H9 (cell line): ENCODE data around the gene GNPAT. TPM values are rescaled to one million over a fixed set of nuclear protein-coding genes. Genes with fewer than 3 reads are reported as not detected.

ENCODE experiments used
- DNase-seq: peaks from one replicate; pipeline ENCODE4 v3.0.0-alpha.2; 2017
- H2AFZ ChIP-seq: one replicate; pipeline ENCODE4 v1.6.1; 2013; ENCODE audit warnings: mild to moderate bottlenecking, low read length, control low read depth, moderate library complexity
- H2AK5ac ChIP-seq: 2 replicates; pipeline ENCODE4 v1.6.1; 2013; ENCODE audit warnings: low read length, control low read depth, mixed read lengths; ENCODE audit not compliant: insufficient read length
- H2BK120ac ChIP-seq: one replicate; pipeline ENCODE4 v1.6.1; 2013; ENCODE audit warnings: low read depth, mild to moderate bottlenecking, low read length, control low read depth, inconsistent platforms; ENCODE audit not compliant: poor library complexity, severe bottlenecking
- H2BK12ac ChIP-seq: 2 replicates; pipeline ENCODE4 v1.6.1; 2013; ENCODE audit warnings: low read length, control low read depth, mixed read lengths, low read depth; ENCODE audit not compliant: insufficient read length
- H2BK15ac ChIP-seq: 2 replicates; pipeline ENCODE4 v1.6.1; 2013; ENCODE audit warnings: low read depth, low read length, control low read depth
- H2BK20ac ChIP-seq: one replicate; pipeline ENCODE4 v1.6.1; 2013; ENCODE audit warnings: low read depth, mild to moderate bottlenecking, low read length, control low read depth, inconsistent platforms; ENCODE audit not compliant: poor library complexity, severe bottlenecking
- H2BK5ac ChIP-seq: 2 replicates; pipeline ENCODE4 v1.6.1; 2013; ENCODE audit warnings: low read length, control low read depth, mixed read lengths; ENCODE audit not compliant: insufficient read length
- H3K14ac ChIP-seq: 2 replicates; pipeline ENCODE4 v1.6.1; 2013; ENCODE audit warnings: low read length, control low read depth; ENCODE audit not compliant: insufficient read depth
- H3K18ac ChIP-seq: 2 replicates; pipeline ENCODE4 v1.6.1; 2013; ENCODE audit warnings: low read depth, mild to moderate bottlenecking, mixed read lengths, low read length, control low read depth; ENCODE audit not compliant: insufficient read length
- H3K23ac ChIP-seq: 2 replicates; pipeline ENCODE4 v1.6.1; 2013; ENCODE audit warnings: low read length, control low read depth, mixed read lengths, low read depth; ENCODE audit not compliant: insufficient read length
- H3K23me2 ChIP-seq: 2 replicates; pipeline ENCODE4 v1.6.1; 2013; ENCODE audit warnings: low read depth, mild to moderate bottlenecking, mixed read lengths, low read length, control low read depth; ENCODE audit not compliant: insufficient read length, poor library complexity, severe bottlenecking
- H3K27ac ChIP-seq: 2 replicates; pipeline ENCODE4 v1.5.1; 2013; ENCODE audit warnings: low read length, control low read depth, mixed read lengths, low read depth; ENCODE audit not compliant: insufficient read length
- H3K27me3 ChIP-seq: 2 replicates; pipeline ENCODE4 v1.6.1; 2013; ENCODE audit warnings: low read length, control low read depth, inconsistent platforms; ENCODE audit not compliant: insufficient read depth
- H3K4ac ChIP-seq: 2 replicates; pipeline ENCODE4 v1.6.1; 2013; ENCODE audit warnings: low read depth, mild to moderate bottlenecking, control low read depth, inconsistent platforms, low read length, moderate library complexity
- H3K4me1 ChIP-seq: 2 replicates; pipeline ENCODE4 v1.6.1; 2013; ENCODE audit warnings: low read length, control low read depth, inconsistent platforms; ENCODE audit not compliant: insufficient read depth
- H3K4me2 ChIP-seq: 2 replicates; pipeline ENCODE4 v1.6.1; 2013; ENCODE audit warnings: low read length, control low read depth, mixed read lengths; ENCODE audit not compliant: insufficient read length, insufficient read depth
- H3K56ac ChIP-seq: 2 replicates; pipeline ENCODE4 v1.6.1; 2013; ENCODE audit warnings: low read depth, mild to moderate bottlenecking, mixed read lengths, low read length, control low read depth; ENCODE audit not compliant: insufficient read length
- H3K79me1 ChIP-seq: 2 replicates; pipeline ENCODE4 v1.6.1; 2013; ENCODE audit warnings: low read depth, mild to moderate bottlenecking, moderate library complexity, low read length, control low read depth, inconsistent platforms; ENCODE audit not compliant: insufficient read depth, poor library complexity, severe bottlenecking
- H3K79me2 ChIP-seq: 2 replicates; pipeline ENCODE4 v1.6.1; 2013; ENCODE audit warnings: low read length, control low read depth, inconsistent platforms; ENCODE audit not compliant: insufficient read depth
- H3K9ac ChIP-seq: 2 replicates; pipeline ENCODE4 v1.6.1; 2013; ENCODE audit warnings: low read length, control low read depth, mixed read lengths; ENCODE audit not compliant: insufficient read length; ENCODE audit errors: extremely low read depth
- H3K9me3 ChIP-seq: one replicate; pipeline ENCODE4 v1.6.1; 2013; ENCODE audit warnings: low read depth, low read length, inconsistent platforms; ENCODE audit not compliant: control insufficient read depth
- H3T11ph ChIP-seq: one replicate; pipeline ENCODE4 v1.6.1; 2013; ENCODE audit warnings: mild to moderate bottlenecking, low read length, control low read depth, inconsistent platforms
- H4K20me1 ChIP-seq: one replicate; pipeline ENCODE4 v1.6.1; 2013; ENCODE audit not compliant: control insufficient read depth, insufficient read length, insufficient read depth
- H4K5ac ChIP-seq: 2 replicates; pipeline ENCODE4 v1.6.1; 2013; ENCODE audit warnings: low read depth, mild to moderate bottlenecking, mixed read lengths, low read length, control low read depth; ENCODE audit not compliant: insufficient read length
- H4K8ac ChIP-seq: replicated peaks from 2 replicates; pipeline ENCODE4 v1.6.1; 2013; ENCODE audit warnings: low read length, control low read depth, mixed read lengths, low read depth; ENCODE audit not compliant: insufficient read length
- H4K91ac ChIP-seq: 2 replicates; pipeline ENCODE4 v1.6.1; 2013; ENCODE audit warnings: low read depth, mild to moderate bottlenecking, moderate library complexity, mixed read lengths, low read length, control low read depth; ENCODE audit not compliant: insufficient read length
- H3K27ac Mint-ChIP-seq, 3 experiments: 2 replicates in 2 of 3; 3 replicates in 1 of 3; pipeline ENCODE4 v1.8.0; 2020 to 2021; ENCODE audit warnings: mixed read lengths in 3 of 3, mild to moderate bottlenecking in 1 of 3, moderate library complexity in 1 of 3
- H3K27me3 Mint-ChIP-seq: 2 replicates; pipeline ENCODE4 v1.8.0; 2021; ENCODE audit warnings: low read depth, mild to moderate bottlenecking, moderate library complexity, mixed read lengths
- H3K36me3 Mint-ChIP-seq, 3 experiments: 2 replicates in 2 of 3; 3 replicates in 1 of 3; pipeline ENCODE4 v1.8.0; 2020 to 2021; ENCODE audit warnings: low read depth in 3 of 3, mixed read lengths in 3 of 3; ENCODE audit not compliant: insufficient read depth in 1 of 3
- H3K4me1 Mint-ChIP-seq, 2 experiments: 2 replicates each; pipeline ENCODE4 v1.8.0; 2020; ENCODE audit warnings: mixed read lengths in 2 of 2
- H3K4me3 Mint-ChIP-seq, 2 experiments: 2 replicates in 1 of 2; 3 replicates in 1 of 2; pipeline ENCODE4 v1.8.0; 2020 to 2021; ENCODE audit warnings: mild to moderate bottlenecking in 2 of 2, mixed read lengths in 2 of 2, moderate library complexity in 1 of 2
- H3K9me3 Mint-ChIP-seq, 2 experiments: 2 replicates in 1 of 2; 3 replicates in 1 of 2; pipeline ENCODE4 v1.8.0; 2020; ENCODE audit warnings: mild to moderate bottlenecking in 2 of 2, mixed read lengths in 2 of 2, moderate library complexity in 1 of 2
- CTCF ChIP-seq: fragments of 200-600 bp; sonication (generic); conservative IDR thresholded peaks from 3 replicates; pipeline ENCODE4 v1.8.0; 2021; ENCODE audit warnings: antibody characterized with exemption, mild to moderate bottlenecking
- WGBS: extraction: QIAGEN DNeasy Blood & Tissue Kit; methylation state at CpG from one replicate; pipeline ENCODE4 v1.1.7; 2013; ENCODE audit warnings: missing lambda C conversion rate, low lambda C conversion rate, mixed read lengths; ENCODE audit not compliant: insufficient read length; ENCODE audit errors: extremely low coverage; 5-methylcytosine and 5-hydroxymethylcytosine counted together
- total RNA-seq: library from RNA; stranded (reverse); gene quantifications from 2 replicates; pipeline ENCODE4 v1.2.1, GENCODE V29; 2021

GNPAT gene
- total RNA-seq, 1 experiment from 2014 or later = 38.1 TPM

GRCh38 chr1:231240531-231240882, 505 bp upstream of the GNPAT start:
- H3K27ac Mint-ChIP-seq = peak overlapping the region; percentile 20 to 95 (median 82); a peak in 4 of 7 replicates
- Histone ChIP-seq H2BK5ac (no peak overlapping the region), H2BK120ac (no peak overlapping the region), H3K4me1 (no peaks in the 10 kb centered on the region), H4K91ac (no peak overlapping the region), H2BK15ac (no peak overlapping the region), H3K9ac (peak overlapping the region; percentile 65), H2BK20ac (no peak overlapping the region), H3T11ph (no peak overlapping the region), H4K5ac (no peak overlapping the region), H3K56ac (no peak overlapping the region), H3K79me2 (no peaks in the 10 kb centered on the region), H3K9me3 (no peaks in the 10 kb centered on the region), H3K79me1 (no peaks in the 10 kb centered on the region), H3K4me2 (peak overlapping the region; percentile 90), H3K4ac (no peak overlapping the region), H4K20me1 (no peaks in the 10 kb centered on the region), H3K23me2 (peaks cover 14% of the 10 kb centered on the region), H2AK5ac (no peak overlapping the region), H3K27ac (no peak overlapping the region), H2BK12ac (no peak overlapping the region), H4K8ac (no peak overlapping the region), H3K23ac (no peak overlapping the region), H3K18ac (no peak overlapping the region), H3K27me3 (no peaks in the 10 kb centered on the region), H3K14ac (no peak overlapping the region; the same call in 1 of the 2 replicates), H2AFZ (peak overlapping the region; percentile 65)
- DNase-seq = no peak
- no peaks in the 10 kb centered on the region for H3K9me3 Mint-ChIP-seq
- H3K27me3 Mint-ChIP-seq = no peaks in the 10 kb centered on the region
- no CpG with 5 or more reads among the region's 13 CpGs for WGBS
- H3K36me3 Mint-ChIP-seq = peaks cover 0 to 19% (median 15%) of the 10 kb centered on the region in 3 experiments; a peak in 5 of 7 replicates
- no peak for TF ChIP-seq CTCF
- peaks cover 17 to 18% of the 10 kb centered on the region in 2 experiments for H3K4me1 Mint-ChIP-seq
- peak overlapping the region; percentile 93 to 95 for H3K4me3 Mint-ChIP-seq
